ENCODE results near the gene BORA. TPM values are rescaled to one million over a fixed set of nuclear protein-coding genes. Genes with fewer than 3 reads are reported as not detected.

The BORA gene
- total RNA-seq, 1 experiment from 2014 or later = 8.0 TPM

- no peaks in the 10 kb centered on the region for H3K36me3 ChIP-seq (ENCODE audit: control insufficient read depth, insufficient read depth, low read length)
- BruUV-seq (replicated peaks) = no TSS peak
- H3K4me1 ChIP-seq (ENCODE audit: control insufficient read depth, insufficient read depth, low read length) = no peaks in the 10 kb centered on the region
- no peak overlapping the region for H3K4me3 ChIP-seq (ENCODE audit: low read depth in 2 of 2, low read length in 2 of 2)
- intact Hi-C loops (cut with micrococcal nuclease; ENCODE audit: unreplicated experiment) = no loop called here
- H3K27me3 ChIP-seq (ENCODE audit: control insufficient read depth, insufficient read depth, low read length) = no peaks in the 10 kb centered on the region
- ChIA-PET CTCF (no interaction called here), POLR2A (no interaction called here)
- in situ Hi-C loops (cut with HindIII; ENCODE audit: low pct_unique_long_range_greater_than_20kb, low sequenced_read_pairs) = no loop called here
- ATAC-seq (no peak), DNase-seq (ENCODE audit: low read depth, low spot score) (no peak)
- H3K9me3 ChIP-seq (ENCODE audit: control insufficient read depth, insufficient read depth, low read depth, low read length) = no peaks in the 10 kb centered on the region
- no peak overlapping the region for H3K27ac ChIP-seq (ENCODE audit: low read length)
- TF ChIP-seq TCF7L2 (IDR thresholded peaks at IDR 0.05; ENCODE audit: low read depth, low read length) (no peak), REST (IDR thresholded peaks at IDR 0.05; ENCODE audit: insufficient read depth in 1 of 2, low read depth in 2 of 2, low read length in 1 of 2) (no peak), CTCF (IDR thresholded peaks at IDR 0.05) (no peak), POLR2AphosphoS5 (IDR thresholded peaks at IDR 0.05; ENCODE audit: low read depth, low read length) (no peak), SIN3A (IDR thresholded peaks at IDR 0.05; ENCODE audit: borderline replicate concordance, insufficient read depth, low read depth, low read length) (no peak)
These were observed 38.5 kb upstream of the BORA start for GRCh38 chr13:72689181-72689696.

GRCh38 chr13:72692884-72693514 lies 34.7 kb upstream of the BORA start:
- Histone ChIP-seq H3K36me3 (ENCODE audit: control insufficient read depth, insufficient read depth, low read length) (no peaks in the 10 kb centered on the region), H3K4me1 (ENCODE audit: control insufficient read depth, insufficient read depth, low read length) (no peaks in the 10 kb centered on the region), H3K27me3 (ENCODE audit: control insufficient read depth, insufficient read depth, low read length) (no peaks in the 10 kb centered on the region), H3K27ac (ENCODE audit: low read length) (no peak overlapping the region), H3K9me3 (ENCODE audit: control insufficient read depth, insufficient read depth, low read depth, low read length) (no peaks in the 10 kb centered on the region), H3K4me3 (ENCODE audit: low read depth in 2 of 2, low read length in 2 of 2) (no peak overlapping the region)
- ChIA-PET CTCF (no interaction called here), POLR2A (no interaction called here)
- DNase-seq (ENCODE audit: low read depth, low spot score) (no peak), ATAC-seq (no peak)
- TF ChIP-seq POLR2AphosphoS5 (IDR thresholded peaks at IDR 0.05; ENCODE audit: low read depth, low read length) (no peak), CTCF (IDR thresholded peaks at IDR 0.05) (no peak), TCF7L2 (IDR thresholded peaks at IDR 0.05; ENCODE audit: low read depth, low read length) (no peak), SIN3A (IDR thresholded peaks at IDR 0.05; ENCODE audit: borderline replicate concordance, insufficient read depth, low read depth, low read length) (no peak), REST (IDR thresholded peaks at IDR 0.05; ENCODE audit: insufficient read depth in 1 of 2, low read depth in 2 of 2, low read length in 1 of 2) (no peak)
- intact Hi-C loops (cut with micrococcal nuclease; ENCODE audit: unreplicated experiment) = no loop called here
- BruUV-seq (replicated peaks) = no TSS peak
- in situ Hi-C loops (cut with HindIII; ENCODE audit: low pct_unique_long_range_greater_than_20kb, low sequenced_read_pairs) = no loop called here

Data from Panc1 (cell line).